ENCODE data around the gene HPSE2. TPM values are rescaled to one million over a fixed set of nuclear protein-coding genes. Genes with fewer than 3 reads are reported as not detected.

Gene HPSE2
- total RNA-seq, 1 donor from 2014 or later, result not detected

DNA sequence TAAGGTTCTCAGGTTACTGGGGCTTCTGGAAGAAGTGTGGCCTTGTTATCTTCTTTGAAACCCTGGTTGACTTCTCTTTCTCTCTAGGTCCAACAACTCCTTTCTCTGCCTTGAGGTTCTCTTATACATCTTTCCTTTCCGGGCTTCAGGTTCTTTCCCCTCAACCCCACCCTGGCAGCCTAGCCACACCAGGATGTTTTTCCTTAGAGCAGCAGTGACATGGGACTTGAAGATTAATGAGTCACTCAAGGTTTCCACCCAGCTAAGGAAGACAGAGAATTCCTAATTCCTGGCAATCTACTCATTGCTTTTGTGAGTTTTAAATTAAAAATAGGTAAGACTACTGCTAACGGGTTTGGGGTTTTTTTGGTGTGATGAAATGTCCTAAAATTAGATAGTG lies 667.1 kb downstream of the HPSE2 start:
- no peaks in the 10 kb centered on the region for H3K36me3 ChIP-seq (ENCODE audit: control insufficient read depth, insufficient read depth, low read length)
- H3K27me3 ChIP-seq (ENCODE audit: control insufficient read depth, insufficient read depth, low read length), result no peaks in the 10 kb centered on the region
- no peak overlapping the region for H3K4me3 ChIP-seq (ENCODE audit: low read depth, low read length)
- TF ChIP-seq, protein P1, sequence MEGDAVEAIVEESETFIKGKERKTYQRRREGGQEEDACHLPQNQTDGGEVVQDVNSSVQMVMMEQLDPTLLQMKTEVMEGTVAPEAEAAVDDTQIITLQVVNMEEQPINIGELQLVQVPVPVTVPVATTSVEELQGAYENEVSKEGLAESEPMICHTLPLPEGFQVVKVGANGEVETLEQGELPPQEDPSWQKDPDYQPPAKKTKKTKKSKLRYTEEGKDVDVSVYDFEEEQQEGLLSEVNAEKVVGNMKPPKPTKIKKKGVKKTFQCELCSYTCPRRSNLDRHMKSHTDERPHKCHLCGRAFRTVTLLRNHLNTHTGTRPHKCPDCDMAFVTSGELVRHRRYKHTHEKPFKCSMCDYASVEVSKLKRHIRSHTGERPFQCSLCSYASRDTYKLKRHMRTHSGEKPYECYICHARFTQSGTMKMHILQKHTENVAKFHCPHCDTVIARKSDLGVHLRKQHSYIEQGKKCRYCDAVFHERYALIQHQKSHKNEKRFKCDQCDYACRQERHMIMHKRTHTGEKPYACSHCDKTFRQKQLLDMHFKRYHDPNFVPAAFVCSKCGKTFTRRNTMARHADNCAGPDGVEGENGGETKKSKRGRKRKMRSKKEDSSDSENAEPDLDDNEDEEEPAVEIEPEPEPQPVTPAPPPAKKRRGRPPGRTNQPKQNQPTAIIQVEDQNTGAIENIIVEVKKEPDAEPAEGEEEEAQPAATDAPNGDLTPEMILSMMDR (IDR thresholded peaks at IDR 0.05; ENCODE audit: insufficient read depth, low read length, poor library complexity, severe bottlenecking), result no peak
- no peak for DNase-seq (ENCODE audit: low read depth)

DNA sequence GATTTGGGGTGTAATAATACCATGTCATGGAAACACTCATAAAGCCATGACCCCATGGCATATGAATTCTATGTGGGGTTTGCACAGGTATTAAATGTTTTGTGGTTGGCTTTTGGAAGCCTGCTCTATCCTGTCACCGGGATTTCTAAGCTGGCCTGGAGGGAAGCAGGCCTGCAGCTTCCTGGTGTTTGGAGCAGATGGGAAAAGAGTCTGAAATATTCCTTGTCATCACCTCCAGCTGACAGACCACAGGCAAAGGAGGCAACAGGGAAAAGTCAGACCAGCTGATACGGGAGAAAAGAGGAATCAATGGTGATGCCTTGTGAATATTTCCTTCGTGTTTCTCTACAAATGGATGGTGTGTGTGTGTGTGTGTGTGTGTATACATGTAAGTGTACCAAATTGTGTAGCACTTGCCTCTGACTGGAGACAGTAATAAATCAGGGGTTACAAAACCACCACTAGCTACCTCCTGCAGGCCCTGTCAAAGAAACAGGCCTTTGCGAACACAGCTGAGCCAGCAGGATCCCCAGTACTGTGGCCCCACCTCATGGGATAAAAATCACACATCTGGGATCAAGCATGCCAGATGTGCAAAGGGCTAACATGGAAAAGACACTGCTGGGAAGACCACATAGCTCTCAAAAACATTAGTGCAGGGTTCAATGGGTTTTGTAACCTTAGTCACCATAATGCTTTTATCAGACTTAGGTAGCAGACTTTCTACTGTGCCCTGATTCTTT lies 668.1 kb downstream of the HPSE2 start:
- TF ChIP-seq, protein P1 (IDR thresholded peaks at IDR 0.05; ENCODE audit: insufficient read depth, low read length, poor library complexity, severe bottlenecking), result no peak
- DNase-seq (ENCODE audit: low read depth), result no peak
- H3K36me3 ChIP-seq (ENCODE audit: control insufficient read depth, insufficient read depth, low read length), result no peaks in the 10 kb centered on the region

DNA sequence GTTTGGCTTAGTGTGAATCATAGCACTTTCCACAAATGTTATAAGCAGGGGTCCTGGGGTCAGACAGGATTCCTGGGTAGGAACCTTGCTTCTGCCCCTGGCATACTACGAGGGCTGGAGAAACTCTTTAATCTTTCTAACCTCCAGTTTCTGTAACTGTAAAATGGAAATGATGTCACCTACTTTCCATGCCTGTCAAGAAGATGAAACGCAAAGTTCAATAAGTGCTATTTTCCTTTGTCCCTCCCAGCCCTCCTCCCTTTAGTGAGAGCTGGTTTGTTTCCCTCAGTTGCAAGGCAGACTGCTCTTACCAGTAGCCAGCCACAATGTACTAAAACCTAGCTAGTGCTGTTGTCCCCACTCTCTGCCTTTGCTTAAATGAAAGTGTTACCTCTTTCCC lies 671.8 kb downstream of the HPSE2 start:
- no peak for DNase-seq (ENCODE audit: low read depth)
- Histone ChIP-seq H3K27me3 (ENCODE audit: control insufficient read depth, insufficient read depth, low read length) (no peaks in the 10 kb centered on the region), H3K36me3 (ENCODE audit: control insufficient read depth, insufficient read depth, low read length) (no peaks in the 10 kb centered on the region), H3K4me3 (ENCODE audit: low read depth, low read length) (no peak overlapping the region)
- TF ChIP-seq, protein P1 (IDR thresholded peaks at IDR 0.05; ENCODE audit: insufficient read depth, low read length, poor library complexity, severe bottlenecking), result no peak

More for the DNA sequence above, 668.1 kb downstream of the HPSE2 start:
- Histone ChIP-seq H3K4me3 (ENCODE audit: low read depth, low read length) (no peak overlapping the region), H3K27me3 (ENCODE audit: control insufficient read depth, insufficient read depth, low read length) (no peaks in the 10 kb centered on the region)

- Histone ChIP-seq H3K27me3 (ENCODE audit: control insufficient read depth, insufficient read depth, low read length) (no peaks in the 10 kb centered on the region), H3K4me3 (ENCODE audit: low read depth, low read length) (no peak overlapping the region), H3K36me3 (ENCODE audit: control insufficient read depth, insufficient read depth, low read length) (no peaks in the 10 kb centered on the region)
- TF ChIP-seq, protein P1 (IDR thresholded peaks at IDR 0.05; ENCODE audit: insufficient read depth, low read length, poor library complexity, severe bottlenecking), result no peak
- no peak for DNase-seq (ENCODE audit: low read depth)
Observed at GRCh38 chr10:98560565-98560964, 675.1 kb downstream of the HPSE2 start.

- TF ChIP-seq, protein P1 (IDR thresholded peaks at IDR 0.05; ENCODE audit: insufficient read depth, low read length, poor library complexity, severe bottlenecking), result no peak
- Histone ChIP-seq H3K36me3 (ENCODE audit: control insufficient read depth, insufficient read depth, low read length) (no peaks in the 10 kb centered on the region), H3K27me3 (ENCODE audit: control insufficient read depth, insufficient read depth, low read length) (no peaks in the 10 kb centered on the region), H3K4me3 (ENCODE audit: low read depth, low read length) (no peak overlapping the region)
- DNase-seq (ENCODE audit: low read depth), result no peak
Observed at GRCh38 chr10:98556061-98556460, 679.6 kb downstream of the HPSE2 start.
